Measurements from ENCODE around the gene PANX1.

The PANX1 gene

DNA sequence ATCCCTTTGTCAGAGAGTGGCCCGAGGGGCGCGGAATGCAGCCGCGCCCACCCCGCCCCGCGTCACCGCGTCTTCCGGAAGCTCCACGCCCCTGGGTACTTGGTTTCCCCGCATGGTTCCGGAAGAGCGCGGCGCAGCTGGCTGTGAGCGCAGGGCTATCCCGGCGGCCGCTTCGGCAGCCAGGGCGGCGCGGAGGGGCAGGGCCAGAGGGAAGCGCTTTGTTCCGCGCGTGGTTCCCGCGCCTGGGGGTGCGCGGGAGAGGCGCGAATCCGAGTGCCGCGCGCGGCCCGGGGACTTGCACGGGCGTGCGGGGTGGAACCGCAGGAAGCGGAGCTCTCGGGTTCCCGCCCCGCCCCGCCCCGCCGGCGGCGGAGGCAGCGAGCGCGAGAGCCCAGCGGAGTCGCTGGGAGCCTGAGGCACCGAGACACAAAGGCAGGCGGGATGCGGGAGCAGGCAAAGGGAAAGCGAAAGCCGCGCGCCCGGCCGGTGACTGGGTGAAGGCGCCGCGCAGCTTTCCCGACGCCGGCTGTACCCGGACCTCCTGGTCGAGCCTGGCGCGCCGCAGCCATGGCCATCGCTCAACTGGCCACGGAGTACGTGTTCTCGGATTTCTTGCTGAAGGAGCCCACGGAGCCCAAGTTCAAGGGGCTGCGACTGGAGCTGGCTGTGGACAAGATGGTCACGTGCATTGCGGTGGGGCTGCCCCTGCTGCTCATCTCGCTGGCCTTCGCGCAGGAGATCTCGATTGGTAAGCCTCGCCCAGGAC is at the start of gene PANX1:
Gene PANX1 (plus strand): TSS at position 96 of the 766 bp plus-strand sequence. CDS start 472 bp downstream, at position 568.
- H3K9me3 Mint-ChIP-seq: peaks cover 4% of the 10 kb centered on the region
- H3K36me3 Mint-ChIP-seq (ENCODE audit: low read depth): no peaks in the 10 kb centered on the region
- H3K27me3 Mint-ChIP-seq: no peaks in the 10 kb centered on the region
- peak; percentile 79 for DNase-seq
- H3K27ac Mint-ChIP-seq: peak within 1 kb of the TSS; percentile 90
- ATAC-seq: peak; percentile 88
- no peak within 1 kb of the TSS for H3K4me3 Mint-ChIP-seq
- H3K4me1 Mint-ChIP-seq: peaks cover 30% of the 10 kb centered on the region

DNA sequence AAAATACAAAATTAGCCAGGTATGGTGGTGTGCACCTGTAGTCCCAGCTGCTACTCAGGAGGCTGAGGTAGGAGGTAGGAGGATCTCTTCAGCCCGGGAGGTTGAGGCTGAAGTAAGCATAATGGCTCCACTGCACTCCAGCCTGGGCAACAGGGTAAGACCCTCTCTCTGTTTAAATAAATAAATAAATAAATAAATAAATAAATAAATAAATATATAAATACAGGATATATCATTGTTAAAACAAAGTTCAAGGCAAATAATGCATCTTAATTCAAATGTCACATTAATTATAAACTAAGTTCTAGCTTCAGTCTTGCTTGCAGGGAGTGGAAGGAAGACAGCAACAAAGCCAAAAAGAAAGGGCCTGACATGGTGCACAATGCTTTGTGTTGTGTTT is 44.5 kb upstream of the PANX1 start:
- H3K27me3 Mint-ChIP-seq: peaks cover 10% of the 10 kb centered on the region
- ATAC-seq: no peak
- no peaks in the 10 kb centered on the region for H3K36me3 Mint-ChIP-seq (ENCODE audit: low read depth)
- no peaks in the 10 kb centered on the region for H3K9me3 Mint-ChIP-seq
- DNase-seq: no peak
- no peak overlapping the region for H3K4me3 Mint-ChIP-seq
- no peak overlapping the region for H3K27ac Mint-ChIP-seq
- no peaks in the 10 kb centered on the region for H3K4me1 Mint-ChIP-seq

DNA sequence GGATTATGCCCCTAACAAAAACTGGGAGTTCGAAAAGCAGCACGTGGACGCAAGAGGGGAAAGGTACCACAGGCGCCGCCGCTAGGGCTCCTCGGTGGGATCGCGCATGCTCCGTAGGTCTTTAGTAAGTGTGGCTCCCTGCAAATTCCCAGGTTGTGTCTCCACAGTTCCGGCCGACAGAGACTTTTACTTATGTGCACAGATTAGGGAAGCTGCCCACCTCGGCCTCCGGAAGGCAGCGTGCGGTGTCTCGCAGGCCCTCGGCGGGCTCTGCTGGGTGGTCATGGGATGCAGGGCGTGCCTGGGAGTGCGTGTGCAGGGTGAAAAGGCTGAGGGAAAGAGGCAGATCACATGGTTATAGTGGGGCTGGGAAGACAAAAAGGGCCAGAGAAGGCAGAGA is 39.7 kb upstream of the PANX1 start:
- H3K36me3 Mint-ChIP-seq (ENCODE audit: low read depth): no peaks in the 10 kb centered on the region
- H3K4me1 Mint-ChIP-seq: no peaks in the 10 kb centered on the region
- no peak for DNase-seq

DNA sequence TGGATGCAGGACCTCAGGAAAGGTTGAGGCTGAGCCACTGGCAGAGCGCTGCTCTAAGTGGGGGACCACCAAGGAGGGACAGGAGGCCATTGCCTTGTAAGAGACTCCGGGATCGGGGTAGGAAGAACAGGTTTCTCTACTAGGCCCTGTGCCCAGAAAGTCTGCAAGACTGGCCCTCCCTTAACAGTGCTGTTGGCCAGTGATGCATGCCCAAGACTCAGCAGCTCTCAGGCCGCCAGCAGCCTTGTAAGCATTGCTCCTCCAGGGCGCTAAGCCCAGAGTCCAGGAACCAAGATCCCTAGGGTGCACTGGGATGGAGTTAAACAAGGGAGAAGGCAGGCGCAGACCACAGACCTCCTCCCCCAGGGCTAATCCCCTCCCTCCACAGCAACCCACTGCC is 39.3 kb upstream of the PANX1 start:
- peaks cover 3% of the 10 kb centered on the region for H3K27me3 Mint-ChIP-seq
- no peaks in the 10 kb centered on the region for H3K9me3 Mint-ChIP-seq
- H3K27ac Mint-ChIP-seq: no peak overlapping the region
- ATAC-seq (no peak), DNase-seq (no peak)
- H3K36me3 Mint-ChIP-seq (ENCODE audit: low read depth): no peaks in the 10 kb centered on the region
- H3K4me1 Mint-ChIP-seq: no peaks in the 10 kb centered on the region
- H3K4me3 Mint-ChIP-seq: no peak overlapping the region

More for the DNA sequence above, 39.7 kb upstream of the PANX1 start:
- peaks cover 3% of the 10 kb centered on the region for H3K27me3 Mint-ChIP-seq
- no peak for ATAC-seq
- H3K4me3 Mint-ChIP-seq: no peak overlapping the region
- H3K9me3 Mint-ChIP-seq: no peaks in the 10 kb centered on the region
- H3K27ac Mint-ChIP-seq: no peak overlapping the region

- Mint-ChIP-seq H3K4me3 (no peak overlapping the region), H3K36me3 (ENCODE audit: low read depth) (no peaks in the 10 kb centered on the region), H3K4me1 (no peaks in the 10 kb centered on the region), H3K27ac (no peak overlapping the region), H3K27me3 (peaks cover 3% of the 10 kb centered on the region), H3K9me3 (no peaks in the 10 kb centered on the region)
- ATAC-seq (no peak), DNase-seq (no peak)
These were observed 38.2 kb upstream of the PANX1 start for GRCh38 chr11:94090401-94090800.

DNA sequence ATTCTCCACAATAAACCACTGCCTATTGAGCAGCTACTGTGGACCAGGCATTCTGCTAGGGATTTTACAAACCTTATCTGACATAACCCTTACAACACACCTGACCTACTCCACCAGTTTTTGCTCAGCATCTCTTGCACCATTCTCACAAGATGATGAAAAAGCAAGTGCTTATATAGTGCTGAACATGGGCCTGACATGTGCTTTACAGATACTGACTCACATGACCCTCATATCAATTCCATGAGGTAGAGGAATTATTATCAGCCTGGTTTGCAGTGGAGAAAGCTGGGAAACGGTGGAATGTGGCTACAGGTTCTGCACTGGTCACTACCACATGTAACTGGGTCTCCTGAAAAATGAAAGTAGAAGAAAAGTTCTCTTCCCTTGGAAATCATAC is 37.5 kb upstream of the PANX1 start:
- Mint-ChIP-seq H3K27ac (no peak overlapping the region), H3K4me3 (no peak overlapping the region), H3K9me3 (no peaks in the 10 kb centered on the region), H3K36me3 (ENCODE audit: low read depth) (no peaks in the 10 kb centered on the region), H3K27me3 (peaks cover 3% of the 10 kb centered on the region), H3K4me1 (no peaks in the 10 kb centered on the region)
- no peak for ATAC-seq
- DNase-seq: no peak

DNA sequence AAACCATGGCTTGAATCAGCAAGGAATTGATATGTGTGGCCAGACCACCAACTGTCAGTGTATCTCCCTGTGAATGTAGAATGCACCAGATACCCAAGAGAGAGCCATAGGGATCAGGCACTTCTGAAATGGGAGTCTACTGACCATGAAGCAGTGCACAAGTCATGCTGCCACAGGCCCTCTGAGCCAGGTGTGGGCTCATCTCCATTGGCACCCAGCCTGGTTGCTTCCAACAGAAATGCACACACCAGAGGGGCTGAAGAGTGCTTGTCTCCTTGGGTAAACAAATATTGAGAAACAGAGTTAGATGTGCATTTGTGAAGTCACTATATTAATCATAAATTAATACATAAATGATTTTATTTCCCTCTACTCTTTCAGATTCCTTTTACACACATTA is 28.4 kb upstream of the PANX1 start:
- DNase-seq (no peak), ATAC-seq (no peak)
- H3K9me3 Mint-ChIP-seq: peaks cover 18% of the 10 kb centered on the region
- H3K4me3 Mint-ChIP-seq: no peak overlapping the region
- no peaks in the 10 kb centered on the region for H3K4me1 Mint-ChIP-seq
- H3K27ac Mint-ChIP-seq: no peak overlapping the region
- H3K27me3 Mint-ChIP-seq: peaks cover 16% of the 10 kb centered on the region
- no peaks in the 10 kb centered on the region for H3K36me3 Mint-ChIP-seq (ENCODE audit: low read depth)

- Mint-ChIP-seq H3K4me3 (no peak overlapping the region), H3K27ac (no peak overlapping the region), H3K27me3 (peaks cover 3% of the 10 kb centered on the region), H3K4me1 (no peaks in the 10 kb centered on the region), H3K9me3 (peaks cover 3% of the 10 kb centered on the region), H3K36me3 (ENCODE audit: low read depth) (no peaks in the 10 kb centered on the region)
- DNase-seq: no peak
- ATAC-seq: no peak
These were observed 25.2 kb upstream of the PANX1 start for GRCh38 chr11:94103471-94103870.

- Mint-ChIP-seq H3K9me3 (no peaks in the 10 kb centered on the region), H3K4me3 (no peak overlapping the region), H3K4me1 (no peaks in the 10 kb centered on the region), H3K27me3 (peaks cover 2% of the 10 kb centered on the region), H3K36me3 (ENCODE audit: low read depth) (no peaks in the 10 kb centered on the region), H3K27ac (no peak overlapping the region)
- no peak for DNase-seq
- no peak for ATAC-seq
These were observed 23.9 kb upstream of the PANX1 start for GRCh38 chr11:94104734-94105133.

- peaks cover 7% of the 10 kb centered on the region for H3K27me3 Mint-ChIP-seq
- H3K9me3 Mint-ChIP-seq: no peaks in the 10 kb centered on the region
- no peaks in the 10 kb centered on the region for H3K4me1 Mint-ChIP-seq
- H3K27ac Mint-ChIP-seq: no peak overlapping the region
- no peak overlapping the region for H3K4me3 Mint-ChIP-seq
- ATAC-seq (no peak), DNase-seq (no peak)
- H3K36me3 Mint-ChIP-seq (ENCODE audit: low read depth): no peaks in the 10 kb centered on the region
These were observed 21.9 kb upstream of the PANX1 start for GRCh38 chr11:94106716-94107115.

DNA sequence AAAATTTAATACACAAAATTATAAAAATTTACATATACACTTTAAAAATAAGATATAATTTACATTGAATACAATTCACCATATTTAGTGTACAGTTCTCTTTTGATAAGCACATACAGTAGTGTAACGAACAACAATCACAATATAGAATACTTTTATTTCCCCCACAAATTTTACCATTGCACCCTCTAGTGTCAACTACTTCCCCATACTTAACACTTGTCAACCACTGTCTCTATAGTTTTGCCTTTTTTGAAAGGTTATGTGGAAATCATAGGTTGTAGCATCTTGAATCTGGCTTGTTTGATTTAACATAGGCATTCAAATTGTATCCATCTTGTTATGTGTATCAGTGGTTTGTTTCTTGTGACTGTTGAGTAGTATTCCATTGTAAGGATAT is 21.3 kb upstream of the PANX1 start:
- Mint-ChIP-seq H3K27ac (no peak overlapping the region), H3K4me1 (no peaks in the 10 kb centered on the region), H3K36me3 (ENCODE audit: low read depth) (no peaks in the 10 kb centered on the region), H3K9me3 (no peaks in the 10 kb centered on the region), H3K4me3 (no peak overlapping the region), H3K27me3 (peaks cover 7% of the 10 kb centered on the region)
- ATAC-seq (no peak), DNase-seq (no peak)

- DNase-seq (no peak), ATAC-seq (no peak)
- Mint-ChIP-seq H3K9me3 (peaks cover 3% of the 10 kb centered on the region), H3K4me1 (no peaks in the 10 kb centered on the region), H3K36me3 (ENCODE audit: low read depth) (no peaks in the 10 kb centered on the region), H3K4me3 (no peak overlapping the region), H3K27me3 (peaks cover 19% of the 10 kb centered on the region), H3K27ac (no peak overlapping the region)
These were observed 17.4 kb upstream of the PANX1 start for GRCh38 chr11:94111241-94111640.

- Mint-ChIP-seq H3K27ac (no peak overlapping the region), H3K36me3 (ENCODE audit: low read depth) (no peaks in the 10 kb centered on the region), H3K4me1 (no peaks in the 10 kb centered on the region), H3K27me3 (peaks cover 19% of the 10 kb centered on the region), H3K9me3 (peaks cover 3% of the 10 kb centered on the region), H3K4me3 (no peak overlapping the region)
- DNase-seq (no peak), ATAC-seq (no peak)
These were observed 17.0 kb upstream of the PANX1 start for GRCh38 chr11:94111660-94112059.

DNA sequence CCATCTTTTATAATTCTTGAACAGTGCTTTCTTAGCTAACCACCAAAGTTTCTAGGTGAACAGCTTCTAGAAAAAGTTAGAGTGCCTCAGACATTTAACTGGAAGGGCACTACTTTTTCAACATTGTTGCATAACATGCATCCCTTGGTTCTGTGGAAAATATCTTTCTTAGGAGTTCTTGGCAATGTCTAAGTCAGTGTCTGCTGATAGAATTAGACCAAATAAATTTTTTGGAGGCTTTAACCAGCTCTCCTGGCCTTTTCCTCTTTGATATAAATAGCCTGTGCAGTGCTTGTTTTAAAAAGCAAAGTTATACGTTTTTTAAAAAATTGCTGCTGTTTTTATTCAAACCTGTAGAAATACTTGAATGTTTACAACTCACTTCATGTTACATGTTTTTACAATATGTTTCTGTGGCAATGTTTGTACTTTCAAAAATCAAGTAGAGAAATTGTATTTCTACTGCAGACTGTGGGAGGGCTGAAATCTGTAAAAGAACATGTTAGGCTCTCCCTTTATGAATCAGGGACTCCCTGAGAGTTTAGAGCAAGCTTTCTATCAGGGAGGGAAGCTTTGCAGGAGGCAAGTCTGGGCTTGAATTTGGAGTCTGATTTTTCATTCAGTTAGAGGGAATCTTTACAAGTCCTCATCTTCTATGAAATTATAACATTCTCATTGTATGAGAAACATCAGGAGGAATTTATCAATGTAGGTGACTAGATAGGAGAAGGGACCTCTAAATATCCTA is 16.3 kb upstream of the PANX1 start:
- ATAC-seq (no peak), DNase-seq (no peak)
- no peak overlapping the region for H3K27ac Mint-ChIP-seq
- H3K9me3 Mint-ChIP-seq: peaks cover 3% of the 10 kb centered on the region
- H3K4me3 Mint-ChIP-seq: no peak overlapping the region
- H3K36me3 Mint-ChIP-seq (ENCODE audit: low read depth): no peaks in the 10 kb centered on the region
- H3K4me1 Mint-ChIP-seq: no peaks in the 10 kb centered on the region
- H3K27me3 Mint-ChIP-seq: peaks cover 19% of the 10 kb centered on the region

DNA sequence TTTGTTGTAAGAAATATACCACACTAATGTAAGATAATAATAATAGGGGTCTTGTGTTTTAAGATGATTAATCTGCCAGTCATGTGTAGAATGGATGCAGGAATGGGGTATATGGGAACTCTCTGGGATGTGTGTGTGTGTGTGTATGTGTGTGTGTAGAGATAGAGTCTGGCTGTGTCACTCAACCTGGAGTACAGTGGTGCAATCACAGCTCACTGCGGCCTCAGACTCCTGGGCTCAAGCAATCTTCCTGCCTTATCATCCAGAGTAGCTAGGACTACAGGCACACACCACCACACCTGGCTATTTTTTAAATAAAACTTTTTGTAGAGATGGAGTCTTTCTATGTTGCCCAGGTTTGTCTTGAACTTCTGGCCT is 11.5 kb upstream of the PANX1 start:
- no peak for DNase-seq

More for the DNA sequence above, 11.5 kb upstream of the PANX1 start:
- Mint-ChIP-seq H3K4me3 (no peak overlapping the region), H3K27ac (no peak overlapping the region), H3K4me1 (no peaks in the 10 kb centered on the region), H3K36me3 (ENCODE audit: low read depth) (no peaks in the 10 kb centered on the region), H3K9me3 (peaks cover 3% of the 10 kb centered on the region), H3K27me3 (peaks cover 14% of the 10 kb centered on the region)
- no peak for ATAC-seq
